H1 (cell line): ENCODE data around the gene SFMBT2. TPM values are rescaled to one million over a fixed set of nuclear protein-coding genes. Genes with fewer than 3 reads are reported as not detected.

Experiments
- CTCF ChIP-seq, 3 experiments: IDR thresholded peaks; 1 replicate in 2 of 3; 2 replicates in 1 of 3; pipeline versions ENCODE4 v1.5.1 to v1.6.1; 2011; ENCODE audit warnings: low read length in 3 of 3, mild to moderate bottlenecking in 3 of 3, inconsistent platforms in 2 of 3, low read depth in 1 of 3, moderate library complexity in 1 of 3; ENCODE audit not compliant: insufficient read depth in 1 of 3; ENCODE audit errors: control extremely low read depth in 1 of 3
- polyA plus RNA-seq, 7 experiments: library from polyadenylated mRNA; depleted of rRNA in 3 of 7; stranded (reverse) in 5 of 7; unstranded in 2 of 7; fragments of >200 nt in 5 of 7; fragments of 200-250 nt in 2 of 7; gene quantifications; 1 replicate in 5 of 7; 2 replicates in 1 of 7; 4 replicates in 1 of 7; pipeline versions ENCODE4 v1.2.1 to v1.2.3, GENCODE V29; 2011 to 2013; ENCODE audit warnings: missing spikeins in 2 of 7, mixed read lengths in 2 of 7
- total RNA-seq: library from RNA; stranded (reverse); fragmentation: NEBNext Ultra II Directional; extraction: Animal tissue kit (Norgen Biotek cat#: 25700); gene quantifications from 2 replicates; pipeline ENCODE4 v1.2.1, GENCODE V29; 2021

SFMBT2 gene
- total and polyA plus RNA-seq, 2 of the 8 experiments (the other 6 are each of a cell fraction or from before 2014, with no cell fraction given), result 2.9 to 11.0 TPM

- TF ChIP-seq CTCF (IDR thresholded peaks at IDR 0.05; ENCODE audit: control extremely low read depth in 1 of 3, insufficient read depth in 1 of 3, low read depth in 1 of 3, low read length in 3 of 3), result no peak
These were observed 276.4 kb downstream of the SFMBT2 start (continued) for GRCh38 chr10:7134448-7134847.
